Lung microvascular endothelial cell (primary cell): Measurements from ENCODE around the gene TPST1. TPM values are rescaled to one million over a fixed set of nuclear protein-coding genes. Genes with fewer than 3 reads are reported as not detected.

Source experiments
- DNase-seq, 2 donors: peaks; one replicate each; pipeline versions ENCODE4 v3.0.0 to v3.0.0-alpha.2; 2010; ENCODE audit warnings: low read depth in 2 of 2
- total RNA-seq: library from RNA; depleted of rRNA; stranded (reverse); fragments of >200 nt; gene quantifications from 2 replicates; pipeline ENCODE4 v1.2.1, GENCODE V29; 2014

Gene TPST1
- total RNA-seq, 1 donor from 2014 or later, result 35.5 TPM

- peak; percentile 58 to 88 for DNase-seq
Observed at GRCh38 chr7:66283003-66283920, 78.1 kb downstream of the TPST1 start.

DNA sequence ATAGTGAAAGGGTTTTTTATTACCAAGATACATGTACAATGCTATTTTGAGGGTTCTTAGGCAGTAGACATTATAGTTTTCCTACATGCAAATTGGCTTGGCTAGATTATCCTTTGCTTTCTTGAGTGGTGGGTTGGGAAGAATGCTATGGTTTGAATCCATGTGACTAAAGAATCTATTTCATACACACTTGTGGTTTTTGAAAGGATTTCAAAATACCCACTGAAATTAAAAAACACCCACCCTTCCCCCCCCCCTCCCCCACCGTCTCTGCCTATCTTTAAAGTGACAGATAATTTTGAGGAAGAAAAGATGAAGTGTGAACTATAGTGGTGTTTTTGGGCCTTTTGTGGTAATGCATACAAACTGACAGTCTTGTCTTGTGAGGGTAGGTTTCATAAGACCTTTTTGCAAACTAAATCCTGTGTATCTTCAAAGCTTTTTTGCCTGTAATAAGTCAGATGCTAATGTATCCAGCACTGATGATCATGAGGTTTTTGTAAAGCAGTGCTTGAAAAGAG lies 90.9 kb downstream of the TPST1 start:
- DNase-seq, result no peak

- no peak for DNase-seq
Observed at GRCh38 chr7:66296557-66296956, 91.4 kb downstream of the TPST1 start.

- no peak for DNase-seq
Observed at GRCh38 chr7:66297579-66297978, 92.4 kb downstream of the TPST1 start.

- no peak for DNase-seq
Observed at GRCh38 chr7:66301249-66301648, 96.1 kb downstream of the TPST1 start.

DNA sequence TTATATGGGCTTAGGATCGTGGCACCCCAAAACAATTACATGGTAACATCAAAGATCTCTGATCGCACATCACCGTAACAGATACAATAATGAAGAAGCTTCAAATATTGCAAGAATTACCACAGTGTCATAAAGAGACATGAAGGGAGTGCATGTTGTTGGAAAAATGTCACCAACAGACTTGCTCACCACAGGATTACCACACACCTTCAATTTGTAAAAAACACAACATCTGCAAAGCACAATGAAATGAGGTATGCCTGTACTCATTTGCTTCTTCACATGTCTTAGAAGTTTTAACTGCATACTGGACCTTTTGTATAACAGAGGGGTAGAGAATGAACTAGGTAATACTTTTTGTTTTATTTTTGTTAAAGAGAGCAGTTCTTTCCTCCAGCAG lies 96.6 kb downstream of the TPST1 start:
- DNase-seq, result no peak

GRCh38 chr7:66303454-66304155 lies 98.5 kb downstream of the TPST1 start:
- DNase-seq, result no peak

GRCh38 chr7:66304536-66304935 lies 99.4 kb downstream of the TPST1 start:
- DNase-seq, result peak; percentile 86 to 87

DNA sequence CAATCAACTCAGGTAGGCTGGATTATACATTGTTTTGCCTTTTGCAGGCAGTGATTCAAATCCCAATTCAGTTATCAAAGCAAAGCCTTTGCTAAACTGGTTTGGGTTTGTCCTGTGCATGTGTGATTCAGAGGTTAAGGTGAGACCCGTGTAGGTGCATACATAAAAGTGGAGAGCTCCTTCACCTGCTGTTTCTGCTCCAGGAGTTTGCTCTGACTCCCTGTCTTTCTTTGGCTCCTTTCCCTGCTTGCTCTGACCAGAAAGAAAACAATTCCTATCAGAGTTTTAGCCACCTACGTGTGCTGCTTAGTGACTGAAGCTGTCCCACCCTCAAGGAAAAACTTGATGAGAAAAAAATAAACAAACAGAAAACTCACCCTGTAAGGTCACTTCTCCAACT lies 101.1 kb downstream of the TPST1 start:
- DNase-seq, result peak in 1 of 2 donors; percentile 26

DNA sequence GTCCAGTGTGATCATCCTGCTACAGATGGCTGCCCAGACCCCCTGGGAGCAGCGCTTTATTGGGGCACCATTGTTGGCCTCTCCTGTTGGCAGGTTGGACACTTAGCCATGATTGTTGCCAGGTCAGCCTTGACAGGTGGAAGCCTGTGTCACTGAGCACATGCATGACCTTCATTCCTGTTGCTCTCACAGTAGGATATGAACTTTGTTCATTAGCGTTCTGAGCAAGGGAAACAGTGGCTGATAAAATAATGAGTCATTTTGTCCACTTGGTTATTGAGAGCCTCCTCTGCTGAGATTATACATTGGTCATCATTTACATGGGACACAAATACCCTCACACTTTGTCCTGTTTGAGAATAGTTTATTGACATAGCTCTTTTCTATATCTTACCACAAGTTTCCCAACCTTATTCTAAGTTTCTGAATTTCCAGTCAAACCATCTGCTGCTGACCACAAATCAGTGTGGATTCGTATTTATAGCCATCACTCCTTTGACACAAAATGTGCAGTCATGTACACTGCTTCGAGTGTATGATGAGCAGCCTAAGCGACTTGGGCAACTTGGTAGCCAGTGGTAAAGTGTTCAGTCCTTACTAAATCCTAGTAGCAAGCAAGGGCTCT lies 102.6 kb downstream of the TPST1 start:
- peak; percentile 91 to 99 for DNase-seq

DNA sequence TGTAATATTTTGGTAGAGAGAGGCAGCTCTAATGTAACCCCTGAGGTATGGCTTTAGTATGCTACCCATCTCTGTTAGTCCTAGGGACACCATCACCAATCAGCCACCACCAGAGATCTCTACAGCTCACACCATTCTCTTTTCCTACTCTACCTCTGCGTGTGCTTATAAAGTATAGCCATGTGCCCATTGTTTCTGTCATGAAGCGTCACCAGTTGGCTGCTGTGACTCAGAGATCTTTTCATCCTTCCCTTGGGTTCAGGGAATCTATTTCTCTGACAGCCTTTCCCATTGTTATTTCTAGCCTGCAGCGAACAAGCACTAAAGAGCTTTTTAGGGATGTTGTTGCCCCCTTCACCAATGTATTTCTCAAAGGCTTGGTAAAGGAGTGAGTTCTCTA lies 103.3 kb downstream of the TPST1 start:
- peak; percentile 83 to 86 for DNase-seq

- no peak for DNase-seq
Observed at GRCh38 chr7:66310620-66311019, 105.5 kb downstream of the TPST1 start.

- DNase-seq, result no peak
Observed at GRCh38 chr7:66313886-66314568, 108.9 kb downstream of the TPST1 start.

DNA sequence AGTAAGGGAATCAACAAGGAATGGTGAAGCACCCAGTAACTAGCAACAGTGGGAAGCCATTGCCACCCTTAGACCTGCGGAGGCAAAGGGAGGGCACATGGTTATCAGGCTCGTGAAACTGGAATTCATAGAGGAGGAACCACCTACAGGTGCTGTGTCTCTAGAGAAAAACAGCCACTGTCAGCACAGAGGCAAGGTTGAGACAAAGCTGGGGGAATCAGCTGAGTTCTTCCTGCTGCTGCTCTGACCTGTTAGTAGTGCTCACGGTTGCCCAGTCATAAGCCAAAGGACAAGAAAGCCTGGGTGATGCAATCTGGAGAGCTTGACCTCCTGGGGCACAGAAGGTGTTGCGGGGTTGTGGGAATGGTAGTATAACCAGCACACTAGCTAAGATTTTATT lies 110.1 kb downstream of the TPST1 start:
- no peak for DNase-seq

DNA sequence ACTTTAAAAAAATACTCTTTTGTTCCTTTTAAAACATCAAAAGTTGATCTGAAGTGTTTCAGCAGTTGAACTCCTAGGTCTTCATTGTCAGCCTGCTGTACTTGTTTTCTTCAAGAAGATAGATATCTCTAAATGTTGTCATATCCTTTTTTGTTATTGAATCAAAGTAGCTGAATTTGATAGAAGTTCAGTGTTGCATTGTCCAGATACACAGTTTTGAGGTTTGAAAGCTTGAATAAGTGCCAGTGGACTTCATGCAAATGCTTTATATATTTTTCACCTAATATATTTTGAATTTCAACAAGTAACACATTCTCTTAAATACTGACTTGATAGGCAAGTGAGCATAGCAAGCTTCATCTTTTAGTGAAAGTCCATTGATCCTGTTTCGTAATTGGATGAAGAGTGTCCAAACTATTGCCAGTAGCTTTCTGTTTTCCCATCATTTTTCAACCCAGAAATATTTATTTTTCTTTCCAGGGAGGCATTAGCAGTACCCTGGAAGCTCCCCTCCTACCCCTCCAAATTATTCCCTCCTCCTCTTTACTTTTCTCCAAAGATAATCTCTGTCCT lies 114.4 kb downstream of the TPST1 start:
- peak in 1 of 2 donors; percentile 26 for DNase-seq

- no peak for DNase-seq
Observed at GRCh38 chr7:66321283-66321682, 116.1 kb downstream of the TPST1 start.

DNA sequence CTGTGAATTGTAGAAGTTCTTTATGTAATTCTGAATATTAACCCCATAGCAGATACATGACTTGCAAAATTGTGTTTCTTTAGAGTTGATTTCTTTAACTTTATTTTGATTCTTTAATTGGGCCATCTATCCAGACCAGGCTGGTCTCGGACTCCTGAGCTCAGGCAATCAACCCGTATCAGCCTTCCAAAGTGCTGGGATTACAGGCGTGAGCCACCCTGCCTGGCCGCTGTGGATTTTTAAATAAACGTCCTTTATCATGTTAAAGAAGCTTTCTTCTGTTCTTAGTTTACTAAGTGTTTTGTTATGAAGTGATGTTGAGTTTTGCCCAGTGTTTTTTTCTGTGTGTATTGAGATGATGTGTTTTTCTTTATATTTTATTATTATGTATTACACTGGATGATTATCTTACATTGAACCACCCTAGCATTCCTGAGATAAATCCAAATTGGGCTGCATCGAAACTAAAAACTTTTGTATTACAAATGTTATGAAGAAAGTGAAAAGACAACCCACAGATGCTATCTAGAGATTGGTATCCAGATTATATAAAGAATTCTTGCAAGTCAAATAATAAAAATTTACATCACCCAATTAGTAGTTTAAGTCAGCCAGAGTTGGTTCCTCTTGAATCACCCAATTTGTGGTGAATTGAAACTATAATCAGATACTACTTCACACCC lies 118.1 kb downstream of the TPST1 start:
- DNase-seq, result no peak

- DNase-seq, result peak in 1 of 2 donors; percentile 10
Observed at GRCh38 chr7:66324985-66325384, 119.9 kb downstream of the TPST1 start.

GRCh38 chr7:66326501-66327215 lies 121.5 kb downstream of the TPST1 start:
- peak in 1 of 2 donors; percentile 66 for DNase-seq

DNA sequence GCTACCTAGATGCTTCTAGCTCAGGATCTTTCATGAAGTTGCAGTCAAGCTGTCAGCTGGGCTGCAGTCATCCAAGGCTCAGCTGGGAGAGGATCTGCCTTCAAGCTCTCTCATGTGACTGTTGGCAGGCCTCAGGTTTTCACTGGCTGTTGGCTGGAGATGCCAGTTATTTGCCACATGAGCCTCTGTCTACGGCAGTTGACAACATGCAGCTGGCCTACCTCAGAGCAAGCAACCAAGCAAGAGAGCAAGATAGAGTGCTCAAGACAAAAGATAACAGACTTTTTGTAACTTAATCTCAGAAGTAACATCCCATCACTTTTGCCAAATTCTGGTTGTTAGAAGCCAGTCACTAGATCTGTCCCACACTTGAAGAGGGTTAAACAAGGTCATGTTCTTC lies 125.8 kb downstream of the TPST1 start:
- DNase-seq, result no peak
